GM19351 (cell line): ENCODE results near the gene DCT.

Source experiments
- ATAC-seq: cut with Tn5 transposase; IDR thresholded peaks from one replicate; pipeline ENCODE4 v1.9.1; 2021; ENCODE audit warnings: mild to moderate bottlenecking, moderate library complexity; ENCODE audit not compliant: unreplicated experiment

The DCT gene

DNA sequence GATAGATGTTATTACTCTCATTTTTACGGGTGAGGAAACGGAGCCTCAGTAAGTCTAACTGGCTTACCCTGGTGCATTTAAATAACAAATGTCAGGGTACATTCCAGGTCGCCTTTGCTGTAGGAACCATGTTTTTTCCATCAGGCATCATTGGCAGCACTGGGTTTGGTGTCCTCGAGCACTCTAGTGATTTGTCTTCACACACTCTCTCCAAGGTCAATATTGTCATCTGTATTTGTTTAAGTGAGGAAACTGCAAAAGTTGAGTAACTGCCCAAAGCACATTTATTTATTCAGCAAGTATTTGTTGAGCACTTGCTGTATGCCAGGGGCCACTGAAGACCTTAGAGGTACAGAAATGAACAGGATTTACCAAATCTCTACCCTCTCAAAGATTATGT lies 78.6 kb downstream of the DCT start:
- no peak for ATAC-seq

DNA sequence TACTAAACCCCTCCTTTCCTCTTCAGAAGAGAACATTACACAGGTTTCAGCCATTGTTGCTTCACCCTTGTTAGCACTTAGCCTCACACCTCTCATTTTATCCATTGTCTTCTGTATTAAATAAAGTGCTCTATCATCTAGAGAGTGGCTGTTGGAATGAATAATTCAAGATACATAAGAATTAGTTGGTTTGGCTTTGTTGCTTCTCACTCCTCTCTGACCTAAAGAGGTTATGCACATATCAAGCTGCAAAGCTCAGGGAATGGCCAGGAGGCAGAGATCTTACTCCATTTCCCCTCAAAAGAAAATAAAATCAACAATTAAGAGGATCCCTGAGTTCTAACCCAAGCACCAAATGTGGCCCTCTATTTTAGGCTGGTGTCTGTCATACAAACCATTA lies 79.7 kb downstream of the DCT start:
- ATAC-seq: no peak

DNA sequence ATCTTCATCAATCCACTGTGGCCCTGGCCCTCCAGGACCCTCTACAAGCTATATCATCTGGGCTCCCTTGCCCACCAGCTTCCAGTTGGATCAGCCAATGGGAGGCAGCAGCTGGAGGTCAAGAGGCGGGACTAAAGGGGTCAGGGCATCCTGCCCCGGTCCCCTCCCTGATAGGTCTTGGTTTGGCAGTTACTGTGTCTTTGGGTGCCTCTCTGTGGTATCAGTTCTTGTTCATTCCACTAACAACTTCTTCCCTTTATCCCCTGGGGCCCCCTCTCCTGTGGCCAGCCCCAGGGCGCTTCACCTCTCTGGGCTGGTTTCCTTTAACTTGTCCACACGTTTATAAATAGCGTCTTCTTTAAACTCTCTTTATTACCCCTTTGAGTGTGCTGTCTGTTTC lies 83.6 kb downstream of the DCT start:
- peak; percentile 52 for ATAC-seq

DNA sequence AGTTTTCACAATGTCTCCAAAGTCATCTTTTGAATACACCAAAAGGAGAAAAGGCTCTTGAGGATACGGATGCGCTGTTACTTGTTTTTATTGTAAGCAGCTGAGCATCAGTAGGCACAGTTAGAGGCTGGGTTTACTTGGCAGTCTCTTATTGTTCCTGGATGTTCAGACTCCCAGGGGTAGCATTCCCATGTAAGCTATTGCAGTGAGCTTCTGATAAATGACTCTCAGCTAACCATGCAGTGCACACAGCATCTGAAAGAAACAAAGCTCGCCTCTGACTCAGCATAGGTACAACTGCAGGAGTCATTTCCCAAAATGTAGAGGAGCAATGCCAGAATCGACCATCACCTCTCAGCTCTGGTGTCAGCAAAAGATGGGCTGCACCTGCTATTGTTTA lies 84.8 kb downstream of the DCT start:
- ATAC-seq: no peak

DNA sequence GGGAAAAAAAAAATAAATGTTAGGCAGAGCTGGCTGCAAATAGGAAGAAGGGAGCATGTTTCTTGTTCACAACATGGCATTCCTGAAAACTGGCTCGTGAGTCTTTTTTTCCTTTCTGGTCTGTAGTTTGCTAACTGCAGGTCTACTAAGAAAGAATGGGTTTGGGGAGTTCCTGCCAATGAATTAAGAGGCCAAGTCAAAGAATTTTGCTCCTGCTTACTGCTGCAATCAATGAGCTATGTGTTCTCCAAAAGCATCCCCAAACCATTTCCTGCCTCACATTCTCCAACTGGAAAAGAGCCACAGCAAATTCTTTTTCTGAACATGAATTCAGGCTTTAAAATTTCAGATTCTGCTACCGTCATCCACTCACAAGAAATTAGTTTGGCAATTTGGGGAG lies 88.6 kb downstream of the DCT start:
- no peak for ATAC-seq

DNA sequence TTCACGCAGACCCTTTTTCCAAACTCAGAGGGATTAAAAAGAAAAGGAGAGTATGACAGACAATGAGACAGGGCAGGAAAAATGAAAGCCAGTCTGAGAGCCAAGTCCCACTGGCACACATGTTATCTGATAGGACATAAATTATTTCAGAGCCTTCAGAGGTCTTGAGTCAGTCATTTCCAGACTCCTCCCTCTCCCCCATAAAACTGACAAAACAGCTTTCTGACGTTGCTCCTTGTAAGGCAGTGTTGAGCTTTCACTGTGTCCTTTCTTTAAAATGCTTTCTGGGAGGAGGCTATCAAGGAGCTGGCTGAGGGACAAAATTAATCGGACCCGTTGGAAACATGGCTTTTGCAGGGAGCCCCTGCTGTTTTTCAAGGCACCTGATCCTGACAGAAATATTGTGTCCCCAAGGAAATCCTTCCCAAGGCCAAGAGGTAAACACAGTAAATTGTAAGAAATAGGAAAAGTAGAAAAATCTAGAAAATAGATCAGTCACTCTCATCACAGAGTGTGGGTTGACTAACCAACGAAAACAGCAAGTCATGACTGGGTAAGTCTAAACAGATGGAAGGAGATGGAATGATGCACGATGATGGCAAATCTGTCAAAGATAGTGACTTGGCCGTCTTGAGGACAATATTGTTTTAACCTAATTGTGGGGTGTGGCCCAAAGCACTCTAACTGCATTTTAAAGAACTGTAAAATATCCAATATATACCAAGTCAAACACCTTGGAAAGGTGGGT lies 89.7 kb downstream of the DCT start:
- ATAC-seq: no peak

DNA sequence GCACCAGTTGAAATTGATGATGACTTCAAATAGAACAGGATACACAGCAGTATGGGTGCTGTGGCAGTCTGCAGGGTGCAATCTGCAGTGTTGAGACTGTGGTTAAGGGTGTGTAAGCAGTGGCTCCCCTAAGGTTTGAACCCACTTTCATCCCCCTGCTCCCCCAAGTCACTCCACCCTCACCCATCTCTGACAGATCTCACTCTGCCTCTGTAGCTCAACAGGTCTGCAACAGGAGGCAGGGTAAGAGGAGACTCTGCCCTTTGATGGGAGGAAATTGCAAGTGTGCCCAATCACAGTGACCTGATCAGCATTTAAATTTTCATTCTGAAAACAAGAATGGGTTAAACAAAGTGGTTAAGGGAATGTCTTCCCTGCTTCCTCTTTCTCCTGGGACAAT lies 92.4 kb downstream of the DCT start:
- no peak for ATAC-seq
